ENCODE measurements around the gene SETDB2.

SETDB2 gene

DNA sequence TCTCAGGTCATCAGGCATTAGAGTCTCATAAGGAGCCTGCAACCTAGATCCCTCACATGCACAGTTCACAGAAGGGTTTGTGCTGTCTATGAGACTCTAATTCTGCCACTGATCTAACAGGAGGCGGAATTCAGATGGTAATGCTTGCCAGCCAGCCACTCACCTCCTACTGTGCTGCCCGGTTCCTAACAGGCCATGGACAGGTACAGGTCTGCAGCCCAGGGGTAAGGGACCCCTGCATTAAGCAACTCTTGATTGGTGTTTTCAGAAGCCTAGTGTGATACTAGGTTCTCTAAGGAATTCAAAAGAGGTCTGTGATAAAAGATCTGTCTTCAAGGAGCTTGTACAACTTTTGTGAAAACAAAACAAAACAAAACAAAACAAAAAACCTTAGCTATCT is 31.3 kb upstream of the SETDB2 start:
- Histone ChIP-seq H3K4me2 (ENCODE audit: low read length) (no peak overlapping the region), H3K27me3 (ENCODE audit: control insufficient read depth, insufficient read depth, low read length) (no peaks in the 10 kb centered on the region), H3K9me3 (ENCODE audit: control insufficient read depth, low read length) (no peaks in the 10 kb centered on the region), H3K36me3 (ENCODE audit: control insufficient read depth, insufficient read depth, low read length) (no peaks in the 10 kb centered on the region), H3K27ac (no peak overlapping the region), H3K4me3 (ENCODE audit: low read depth, low read length) (no peak overlapping the region), H3K79me2 (no peaks in the 10 kb centered on the region), H3K9ac (no peak overlapping the region), H3K4me1 (no peaks in the 10 kb centered on the region), H2AFZ (no peak overlapping the region)
- TF ChIP-seq, protein P1, sequence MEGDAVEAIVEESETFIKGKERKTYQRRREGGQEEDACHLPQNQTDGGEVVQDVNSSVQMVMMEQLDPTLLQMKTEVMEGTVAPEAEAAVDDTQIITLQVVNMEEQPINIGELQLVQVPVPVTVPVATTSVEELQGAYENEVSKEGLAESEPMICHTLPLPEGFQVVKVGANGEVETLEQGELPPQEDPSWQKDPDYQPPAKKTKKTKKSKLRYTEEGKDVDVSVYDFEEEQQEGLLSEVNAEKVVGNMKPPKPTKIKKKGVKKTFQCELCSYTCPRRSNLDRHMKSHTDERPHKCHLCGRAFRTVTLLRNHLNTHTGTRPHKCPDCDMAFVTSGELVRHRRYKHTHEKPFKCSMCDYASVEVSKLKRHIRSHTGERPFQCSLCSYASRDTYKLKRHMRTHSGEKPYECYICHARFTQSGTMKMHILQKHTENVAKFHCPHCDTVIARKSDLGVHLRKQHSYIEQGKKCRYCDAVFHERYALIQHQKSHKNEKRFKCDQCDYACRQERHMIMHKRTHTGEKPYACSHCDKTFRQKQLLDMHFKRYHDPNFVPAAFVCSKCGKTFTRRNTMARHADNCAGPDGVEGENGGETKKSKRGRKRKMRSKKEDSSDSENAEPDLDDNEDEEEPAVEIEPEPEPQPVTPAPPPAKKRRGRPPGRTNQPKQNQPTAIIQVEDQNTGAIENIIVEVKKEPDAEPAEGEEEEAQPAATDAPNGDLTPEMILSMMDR (IDR thresholded peaks at IDR 0.05), result no peak

DNA sequence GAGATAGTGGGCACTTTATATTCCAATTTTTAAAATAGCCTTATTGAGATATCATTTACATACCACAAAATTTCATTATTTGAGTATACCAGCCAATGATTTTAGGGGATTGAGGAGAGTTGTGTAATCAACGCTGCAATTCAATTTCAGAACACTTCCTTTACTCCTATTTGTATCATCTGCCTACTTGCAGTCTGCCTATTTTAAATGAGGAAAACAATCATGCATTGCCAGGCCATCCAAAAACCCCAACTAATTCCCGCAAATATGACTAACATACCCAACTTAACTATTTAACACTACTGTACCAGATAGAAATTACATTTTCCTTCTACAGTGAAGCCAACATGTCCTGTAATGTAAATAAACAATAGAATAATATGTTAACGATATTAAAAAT is 26.9 kb upstream of the SETDB2 start:
- Histone ChIP-seq H3K4me3 (ENCODE audit: low read depth, low read length) (no peak overlapping the region), H3K9me3 (ENCODE audit: control insufficient read depth, low read length) (no peaks in the 10 kb centered on the region), H3K27me3 (ENCODE audit: control insufficient read depth, insufficient read depth, low read length) (no peaks in the 10 kb centered on the region), H2AFZ (no peak overlapping the region), H3K27ac (no peak overlapping the region), H3K9ac (no peak overlapping the region), H3K36me3 (ENCODE audit: control insufficient read depth, insufficient read depth, low read length) (no peaks in the 10 kb centered on the region), H3K4me1 (no peaks in the 10 kb centered on the region), H3K79me2 (no peaks in the 10 kb centered on the region), H3K4me2 (ENCODE audit: low read length) (no peak overlapping the region)
- TF ChIP-seq, protein P1 (IDR thresholded peaks at IDR 0.05), result no peak

DNA sequence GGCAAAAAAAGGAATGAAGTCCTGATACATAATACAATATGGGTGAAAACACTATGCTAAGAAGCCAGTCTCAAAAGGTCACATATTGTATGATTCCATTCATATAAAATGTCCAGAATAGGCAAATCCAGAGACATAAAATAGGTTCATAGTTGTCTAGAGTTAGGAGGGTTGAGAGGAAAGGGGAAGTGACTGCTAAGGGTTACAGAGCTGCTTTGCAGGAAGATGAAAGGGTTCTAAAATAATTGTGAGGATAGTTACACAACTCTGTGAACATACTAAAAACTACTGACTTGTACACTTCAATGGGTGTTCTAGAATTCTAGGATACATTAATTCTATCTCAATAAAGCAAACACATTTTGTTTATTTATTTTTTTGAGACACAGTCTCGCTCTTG is 25.9 kb upstream of the SETDB2 start:
- H3K4me3 ChIP-seq (ENCODE audit: low read depth, low read length), result no peak overlapping the region
- TF ChIP-seq, protein P1 (IDR thresholded peaks at IDR 0.05), result no peak

DNA sequence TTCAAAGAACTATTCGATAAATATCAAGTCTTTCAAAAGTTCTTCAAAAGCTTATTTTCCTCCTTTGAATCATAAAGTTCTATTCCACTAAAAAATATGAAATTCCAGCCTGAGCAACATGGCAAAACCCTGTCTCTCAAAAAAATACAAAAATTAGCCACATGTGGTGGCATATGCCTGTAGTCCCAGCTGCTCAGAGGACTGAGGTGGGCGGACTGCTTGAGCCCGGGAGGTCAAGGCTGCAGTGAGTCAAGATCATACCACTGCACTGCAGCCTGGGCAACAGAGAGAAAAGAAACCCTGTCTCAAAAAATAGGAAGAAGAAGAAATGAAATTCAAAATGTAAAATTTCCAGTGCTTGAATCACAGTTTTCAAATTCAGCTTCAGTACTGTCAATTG is 24.8 kb upstream of the SETDB2 start:
- Histone ChIP-seq H2AFZ (no peak overlapping the region), H3K9ac (no peak overlapping the region), H3K27me3 (ENCODE audit: control insufficient read depth, insufficient read depth, low read length) (no peaks in the 10 kb centered on the region), H3K27ac (no peak overlapping the region), H3K4me1 (no peaks in the 10 kb centered on the region), H3K79me2 (no peaks in the 10 kb centered on the region), H3K4me3 (ENCODE audit: low read depth, low read length) (no peak overlapping the region), H3K4me2 (ENCODE audit: low read length) (no peak overlapping the region), H3K9me3 (ENCODE audit: control insufficient read depth, low read length) (no peaks in the 10 kb centered on the region), H3K36me3 (ENCODE audit: control insufficient read depth, insufficient read depth, low read length) (no peaks in the 10 kb centered on the region)
- TF ChIP-seq, protein P1 (IDR thresholded peaks at IDR 0.05), result no peak

More for the DNA sequence above, 25.9 kb upstream of the SETDB2 start:
- Histone ChIP-seq H3K27me3 (ENCODE audit: control insufficient read depth, insufficient read depth, low read length) (no peaks in the 10 kb centered on the region), H3K27ac (no peak overlapping the region), H3K4me2 (ENCODE audit: low read length) (no peak overlapping the region), H3K4me1 (no peaks in the 10 kb centered on the region), H3K9ac (no peak overlapping the region), H3K79me2 (no peaks in the 10 kb centered on the region), H2AFZ (no peak overlapping the region), H3K9me3 (ENCODE audit: control insufficient read depth, low read length) (no peaks in the 10 kb centered on the region), H3K36me3 (ENCODE audit: control insufficient read depth, insufficient read depth, low read length) (no peaks in the 10 kb centered on the region)

DNA sequence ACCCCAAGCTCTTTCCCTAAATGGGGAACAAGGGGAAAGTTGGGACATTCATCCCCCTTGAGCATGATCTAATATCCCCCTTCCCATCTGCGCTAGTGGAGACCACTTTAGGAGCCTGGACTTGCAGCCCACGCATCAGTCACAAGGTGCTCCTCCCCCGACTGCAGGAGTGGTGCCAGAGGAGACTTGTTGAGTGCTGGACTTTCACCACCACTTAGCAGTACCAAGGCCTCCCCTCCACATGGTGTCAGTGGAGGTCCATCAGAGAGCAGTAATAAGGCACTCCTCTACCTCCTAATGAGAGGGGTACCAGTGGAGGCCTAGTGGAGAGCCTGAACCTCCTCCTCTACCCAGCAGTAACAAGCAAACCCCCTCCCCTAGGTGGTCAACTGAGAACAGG is 22.7 kb upstream of the SETDB2 start:
- H3K4me2 ChIP-seq (ENCODE audit: low read length), result no peak overlapping the region
- no peaks in the 10 kb centered on the region for H3K79me2 ChIP-seq
- H3K36me3 ChIP-seq (ENCODE audit: control insufficient read depth, insufficient read depth, low read length), result no peaks in the 10 kb centered on the region
- no peak overlapping the region for H3K27ac ChIP-seq
- no peaks in the 10 kb centered on the region for H3K9me3 ChIP-seq (ENCODE audit: control insufficient read depth, low read length)
- H3K27me3 ChIP-seq (ENCODE audit: control insufficient read depth, insufficient read depth, low read length), result no peaks in the 10 kb centered on the region
- H3K4me1 ChIP-seq, result no peaks in the 10 kb centered on the region
- TF ChIP-seq, protein P1 (IDR thresholded peaks at IDR 0.05), result no peak
- H3K9ac ChIP-seq, result no peak overlapping the region
- H3K4me3 ChIP-seq (ENCODE audit: low read depth, low read length), result no peak overlapping the region
- H2AFZ ChIP-seq, result no peak overlapping the region

Measured in parathyroid adenoma (tissue), 2 donors.